GM19240 (cell line): ENCODE results near the gene APOLD1.
"Not testable (repeated sequence)": the region's sequence is repeated elsewhere in the genome, so short reads cannot be mapped to it uniquely, and the experiment has no call there.

ENCODE experiments used
- DNase-seq: peaks from one replicate; pipeline ENCODE4 v3.0.0; 2011; ENCODE audit warnings: low spot score; ENCODE audit not compliant: insufficient read length

Gene APOLD1

GRCh38 chr12:12839003-12839395, 53.5 kb downstream of the APOLD1 start:
- no peak for DNase-seq

GRCh38 chr12:12839439-12839838, 54.0 kb downstream of the APOLD1 start:
- not testable (repeated sequence) for DNase-seq

- no peak for DNase-seq
Observed at GRCh38 chr12:12839873-12840579, 54.6 kb downstream of the APOLD1 start.

GRCh38 chr12:12840580-12840899, 55.1 kb downstream of the APOLD1 start:
- no peak for DNase-seq
